ENCODE results near the gene PCSK5.

- no peak for TF ChIP-seq CTCF (IDR thresholded peaks at IDR 0.05; ENCODE audit: poor library complexity, severe bottlenecking)
- TF ChIP-seq SMC3 (conservative IDR thresholded peaks at IDR 0.05; ENCODE audit: poor library complexity): no peak
Measured at GRCh38 chr9:76314321-76314720, 423.8 kb downstream of the PCSK5 start.

Data from neural cell (in vitro differentiated cells).